ENCODE data around the gene PXN.

DNA sequence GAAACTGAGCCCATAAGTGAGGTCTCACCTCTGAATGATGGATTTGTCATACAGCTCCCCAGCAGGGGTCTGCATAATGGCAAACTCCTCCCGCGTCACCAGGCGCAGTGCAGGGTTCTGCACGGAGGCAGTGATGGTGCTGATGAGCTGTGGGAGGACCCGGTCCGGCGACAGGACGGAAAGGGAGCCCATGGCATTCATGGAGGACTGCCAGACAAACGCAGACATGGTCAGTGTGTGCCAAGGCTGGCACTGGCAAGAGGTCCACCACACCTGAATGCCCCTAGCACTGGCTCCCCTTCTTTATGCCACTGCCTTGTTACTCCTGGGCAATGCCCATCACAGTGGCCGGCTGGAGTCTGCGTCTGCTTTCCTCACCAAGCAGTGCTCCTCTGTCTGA is 103.7 kb downstream of the PXN start:
- TF ChIP-seq, protein P1, sequence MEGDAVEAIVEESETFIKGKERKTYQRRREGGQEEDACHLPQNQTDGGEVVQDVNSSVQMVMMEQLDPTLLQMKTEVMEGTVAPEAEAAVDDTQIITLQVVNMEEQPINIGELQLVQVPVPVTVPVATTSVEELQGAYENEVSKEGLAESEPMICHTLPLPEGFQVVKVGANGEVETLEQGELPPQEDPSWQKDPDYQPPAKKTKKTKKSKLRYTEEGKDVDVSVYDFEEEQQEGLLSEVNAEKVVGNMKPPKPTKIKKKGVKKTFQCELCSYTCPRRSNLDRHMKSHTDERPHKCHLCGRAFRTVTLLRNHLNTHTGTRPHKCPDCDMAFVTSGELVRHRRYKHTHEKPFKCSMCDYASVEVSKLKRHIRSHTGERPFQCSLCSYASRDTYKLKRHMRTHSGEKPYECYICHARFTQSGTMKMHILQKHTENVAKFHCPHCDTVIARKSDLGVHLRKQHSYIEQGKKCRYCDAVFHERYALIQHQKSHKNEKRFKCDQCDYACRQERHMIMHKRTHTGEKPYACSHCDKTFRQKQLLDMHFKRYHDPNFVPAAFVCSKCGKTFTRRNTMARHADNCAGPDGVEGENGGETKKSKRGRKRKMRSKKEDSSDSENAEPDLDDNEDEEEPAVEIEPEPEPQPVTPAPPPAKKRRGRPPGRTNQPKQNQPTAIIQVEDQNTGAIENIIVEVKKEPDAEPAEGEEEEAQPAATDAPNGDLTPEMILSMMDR (IDR thresholded peaks at IDR 0.05): no peak
- TF ChIP-seq, protein P2, sequence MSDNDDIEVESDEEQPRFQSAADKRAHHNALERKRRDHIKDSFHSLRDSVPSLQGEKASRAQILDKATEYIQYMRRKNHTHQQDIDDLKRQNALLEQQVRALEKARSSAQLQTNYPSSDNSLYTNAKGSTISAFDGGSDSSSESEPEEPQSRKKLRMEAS (IDR thresholded peaks at IDR 0.05): no peak

Measured in A549 (cell line).